Raji (cell line): ENCODE measurements around the gene GUCA1A.

Experiments
- POLR2A ChIP-seq: IDR thresholded peaks from 2 replicates; pipeline ENCODE4 v1.6.1; 2011; ENCODE audit warnings: low read depth, low read length, control low read depth; ENCODE audit not compliant: insufficient read depth

GUCA1A gene

GRCh38 chr6:42158631-42159030 is 14.5 kb upstream of the GUCA1A start:
- TF ChIP-seq POLR2A, result no peak

- TF ChIP-seq POLR2A, result no peak
Measured at GRCh38 chr6:42159431-42160024, 13.6 kb upstream of the GUCA1A start.

GRCh38 chr6:42162384-42162783 is 10.8 kb upstream of the GUCA1A start:
- TF ChIP-seq POLR2A, result no peak

GRCh38 chr6:42162812-42163211 is 10.4 kb upstream of the GUCA1A start:
- no peak for TF ChIP-seq POLR2A

GRCh38 chr6:42163981-42164380 is 9.2 kb upstream of the GUCA1A start:
- no peak for TF ChIP-seq POLR2A

- TF ChIP-seq POLR2A, result no peak
Measured at GRCh38 chr6:42165016-42165415, 8.1 kb upstream of the GUCA1A start.

- TF ChIP-seq POLR2A, result no peak
Measured at GRCh38 chr6:42166444-42167141, 6.6 kb upstream of the GUCA1A start.

- no peak for TF ChIP-seq POLR2A
Measured at GRCh38 chr6:42168650-42169049, 4.5 kb upstream of the GUCA1A start.

GRCh38 chr6:42171813-42172581 is 1.2 kb upstream of the GUCA1A start:
- no peak for TF ChIP-seq POLR2A

GRCh38 chr6:42175860-42176259 is 2.7 kb downstream of the GUCA1A start:
- TF ChIP-seq POLR2A, result no peak

GRCh38 chr6:42176981-42177380 is 3.8 kb downstream of the GUCA1A start:
- no peak for TF ChIP-seq POLR2A

GRCh38 chr6:42177514-42178364 is 4.6 kb downstream of the GUCA1A start:
- TF ChIP-seq POLR2A, result no peak

GRCh38 chr6:42179261-42179944 is 6.2 kb downstream of the GUCA1A start:
- TF ChIP-seq POLR2A, result no peak

- TF ChIP-seq POLR2A, result no peak
Measured at GRCh38 chr6:42179945-42180313, 6.8 kb downstream of the GUCA1A start.

GRCh38 chr6:42182101-42182500 is 8.9 kb downstream of the GUCA1A start:
- TF ChIP-seq POLR2A, result no peak
